GM19025 (cell line): ENCODE measurements around the gene PKD1.
"Not testable (repeated sequence)": the region's sequence is repeated elsewhere in the genome, so short reads cannot be mapped to it uniquely, and the experiment has no call there.

Experiments used
- ATAC-seq: cut with Tn5 transposase; IDR thresholded peaks from one replicate; pipeline ENCODE4 v1.9.1; 2021; ENCODE audit warnings: mild to moderate bottlenecking, low read depth, moderate library complexity; ENCODE audit not compliant: unreplicated experiment

Gene PKD1

DNA sequence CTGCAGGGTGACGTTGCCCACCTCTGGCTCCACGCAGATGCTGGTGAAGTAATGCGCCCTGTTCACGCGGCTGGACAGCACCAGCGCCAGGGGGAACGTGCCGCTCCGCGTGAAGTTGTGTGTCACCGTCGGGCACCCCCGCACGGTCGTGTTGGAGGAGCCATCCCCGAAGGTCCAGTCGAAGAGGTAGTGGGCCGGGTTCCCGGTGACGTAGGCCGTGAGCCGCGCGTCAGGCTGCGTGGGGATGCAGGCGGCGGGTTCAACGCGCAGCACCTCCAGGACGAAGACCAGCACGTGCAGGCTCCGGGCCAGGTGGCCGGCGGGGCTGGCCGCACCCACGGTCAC lies 24.7 kb downstream of the PKD1 start:
- ATAC-seq: not testable (repeated sequence)

DNA sequence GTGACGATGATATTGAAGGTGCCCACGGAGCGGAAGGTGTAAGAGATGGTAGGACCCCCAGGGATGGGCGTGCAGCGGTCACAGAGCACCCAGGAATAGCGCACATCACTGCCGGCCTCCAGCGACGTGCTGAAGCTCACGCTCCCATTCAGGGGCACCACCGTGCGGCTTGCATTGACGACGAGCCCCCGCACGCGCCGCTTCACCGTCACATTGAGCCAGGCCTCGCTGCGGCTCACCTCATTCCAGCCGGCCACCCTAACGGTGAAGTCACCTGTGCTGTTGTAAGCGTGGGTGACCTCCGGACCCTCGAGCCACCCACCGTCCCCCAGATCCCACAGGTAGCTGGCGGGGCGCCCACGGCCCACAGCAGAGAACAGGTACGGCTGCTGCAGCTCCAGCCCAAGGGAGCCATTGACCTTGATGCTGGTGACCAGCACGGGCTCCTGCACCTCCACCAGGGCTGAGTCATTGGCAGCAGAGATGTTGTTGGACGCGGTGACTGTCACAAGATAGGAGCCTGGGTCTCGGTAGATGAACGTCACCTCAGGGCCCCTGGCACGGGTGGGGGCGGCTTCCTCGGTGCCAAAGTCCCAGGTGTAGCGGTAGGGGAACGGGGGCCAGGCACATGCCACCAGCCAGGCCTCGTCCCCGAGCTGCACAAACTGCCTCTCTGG lies 25.2 kb downstream of the PKD1 start:
- not testable (repeated sequence) for ATAC-seq

DNA sequence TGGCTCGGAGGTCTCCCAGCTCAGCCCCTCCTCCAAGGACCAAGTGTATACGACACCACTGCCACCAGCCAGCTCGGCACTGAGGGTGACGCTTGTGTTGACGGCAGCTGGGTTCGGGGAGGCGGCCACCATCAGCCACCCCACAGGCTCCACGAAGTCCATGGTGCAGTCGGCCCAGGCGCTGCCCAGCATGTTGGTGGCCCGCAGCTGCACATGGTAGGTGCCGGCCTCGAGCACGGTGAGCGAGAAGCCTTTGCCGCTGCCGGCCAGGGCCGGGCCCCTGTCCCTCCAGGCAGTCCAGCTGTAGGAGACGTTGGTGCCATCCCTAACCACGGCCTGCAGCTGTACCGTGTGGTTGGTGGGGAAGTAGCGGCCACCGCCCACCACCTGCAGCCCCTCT lies 25.8 kb downstream of the PKD1 start:
- not testable (repeated sequence) for ATAC-seq

DNA sequence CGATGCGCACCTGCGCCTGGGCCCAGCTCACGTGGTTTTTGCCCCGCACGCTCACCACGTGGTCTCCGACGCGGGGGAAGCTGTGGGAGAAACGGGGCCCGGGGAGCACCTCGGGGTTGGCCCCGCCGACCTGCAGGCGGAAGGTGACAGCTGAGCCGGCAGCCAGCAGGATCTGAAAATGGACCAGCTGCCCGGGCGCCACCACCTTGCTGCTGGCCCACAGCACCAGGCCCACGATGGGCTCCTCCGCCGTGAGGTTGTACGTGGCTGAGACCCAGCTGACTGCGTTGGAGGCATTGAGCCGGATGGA lies 26.5 kb downstream of the PKD1 start:
- not testable (repeated sequence) for ATAC-seq

DNA sequence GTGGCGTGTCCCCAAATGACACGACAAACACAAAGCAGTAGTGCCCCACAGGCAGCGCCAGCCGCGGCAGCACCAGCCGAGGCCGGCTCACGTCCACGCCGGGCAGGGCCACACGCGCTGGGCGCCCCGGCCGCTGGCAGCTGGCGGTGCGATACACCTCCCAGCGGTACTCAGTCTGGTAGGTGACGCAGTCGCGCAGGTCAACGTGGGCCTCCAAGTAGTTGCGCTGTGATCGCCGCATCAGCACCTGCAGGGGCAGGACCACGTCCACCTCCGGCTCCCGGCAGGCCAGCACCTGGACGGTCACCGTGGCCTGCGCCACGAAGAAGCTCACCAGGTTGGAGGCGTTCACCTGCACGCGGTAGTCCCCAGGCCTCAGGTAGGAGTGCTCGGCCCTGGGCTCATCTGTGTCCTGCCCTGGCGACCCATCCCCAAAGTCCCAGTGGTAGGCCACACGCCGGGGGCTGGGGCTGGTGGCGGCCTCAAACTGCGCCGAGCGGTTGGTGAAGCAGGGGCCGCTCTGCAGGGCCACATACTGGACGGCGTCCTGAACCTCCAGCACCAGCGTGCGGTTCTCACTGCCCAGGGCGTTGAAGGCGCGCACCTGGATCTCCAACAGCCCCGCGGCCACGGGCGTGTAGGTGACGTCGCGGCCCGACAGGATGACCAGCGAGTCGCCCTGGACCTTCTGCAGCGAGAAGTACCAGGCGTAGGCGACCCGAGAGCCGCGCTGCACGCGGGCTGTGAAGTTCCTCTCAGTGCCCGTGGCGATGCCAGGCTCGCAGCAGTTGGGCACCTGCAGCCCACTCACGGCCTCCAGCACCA lies 27.0 kb downstream of the PKD1 start:
- not testable (repeated sequence) for ATAC-seq

DNA sequence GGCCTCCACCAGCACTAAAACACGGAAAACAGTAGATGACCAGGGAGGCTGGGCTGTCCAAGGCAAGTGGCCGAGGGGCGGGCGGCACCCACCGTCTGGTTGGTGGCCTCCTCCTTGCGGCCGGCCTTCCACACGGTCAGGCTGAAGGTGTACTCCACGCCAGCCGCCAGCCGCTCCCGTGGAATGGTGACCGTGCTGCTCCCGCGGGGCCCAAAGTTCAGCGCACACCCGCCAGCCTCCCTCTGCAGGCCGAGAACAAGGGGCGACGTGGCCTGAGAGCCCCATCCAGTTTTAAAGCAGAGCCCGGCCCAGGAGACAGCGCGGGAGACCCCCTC lies 27.9 kb downstream of the PKD1 start:
- not testable (repeated sequence) for ATAC-seq

DNA sequence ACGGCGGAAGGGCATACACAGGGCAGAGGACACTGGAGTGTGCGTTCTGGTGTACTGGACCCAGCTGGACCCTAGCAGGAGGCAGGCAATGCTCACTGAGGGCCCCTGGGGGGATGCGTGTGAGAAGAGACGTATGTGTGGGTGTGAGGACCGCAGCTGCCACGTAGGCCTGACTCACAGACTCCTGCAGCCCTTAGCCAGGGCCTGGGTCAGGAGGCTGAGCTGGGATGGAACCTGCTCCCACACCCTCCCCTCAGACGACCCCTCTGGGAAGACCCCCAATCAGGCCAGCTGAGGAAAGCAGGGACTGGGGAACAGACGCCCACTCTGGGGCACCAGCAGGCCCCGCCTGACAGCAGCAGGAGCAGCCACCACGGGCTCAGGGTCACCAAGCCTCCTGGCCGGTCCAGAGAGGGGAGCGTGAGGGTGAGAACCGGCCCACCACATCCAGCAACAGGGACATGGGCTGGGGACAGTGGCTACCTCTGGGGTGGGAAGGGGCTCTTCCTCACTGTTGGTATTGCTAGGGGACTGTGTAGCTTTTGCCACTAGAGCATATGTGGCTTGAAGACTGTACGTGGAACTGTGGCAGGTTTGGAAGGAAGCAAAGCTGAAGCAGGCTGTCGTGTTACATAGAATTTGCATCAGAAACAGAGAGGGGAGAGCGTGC lies 28.4 kb downstream of the PKD1 start:
- not testable (repeated sequence) for ATAC-seq

DNA sequence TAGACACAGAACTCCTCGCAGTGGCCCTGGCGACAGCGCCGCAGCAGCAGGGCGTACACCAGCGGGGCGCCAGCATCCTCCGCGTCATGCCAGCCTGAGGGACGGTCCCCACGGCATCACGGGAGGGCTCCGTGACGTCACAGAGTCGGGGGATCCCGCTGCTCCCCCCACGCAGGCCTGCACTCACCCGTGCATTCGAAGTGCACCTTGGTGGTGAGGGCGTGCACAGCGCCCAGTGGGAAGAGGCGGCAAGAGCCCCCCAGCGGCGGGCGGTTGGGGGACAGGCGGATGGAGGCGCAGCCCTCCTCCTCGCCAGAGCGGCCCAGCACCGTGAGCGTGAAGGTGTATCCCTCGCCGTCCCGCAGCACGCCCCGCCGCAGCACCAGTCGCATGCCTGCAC lies 29.5 kb downstream of the PKD1 start:
- not testable (repeated sequence) for ATAC-seq

DNA sequence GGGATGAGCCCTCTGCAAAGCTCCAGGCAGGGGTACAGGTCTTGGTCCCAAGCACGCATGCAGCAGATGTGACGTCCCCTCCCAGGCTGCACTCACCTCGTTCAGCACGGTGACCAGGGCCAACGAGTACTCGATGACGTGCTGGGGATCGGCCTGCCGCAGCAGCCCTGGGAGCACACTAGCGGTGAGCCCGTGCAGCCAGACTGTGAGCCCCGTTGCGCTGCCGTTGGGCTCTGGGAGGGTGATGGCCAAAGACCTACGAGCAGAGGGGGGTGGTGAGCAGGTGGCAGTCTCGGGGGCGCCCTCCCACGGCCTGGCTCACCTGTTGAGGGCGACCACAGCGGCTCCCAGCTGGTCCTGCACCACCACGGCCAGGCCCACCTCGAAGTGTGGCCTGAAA lies 29.9 kb downstream of the PKD1 start:
- not testable (repeated sequence) for ATAC-seq

DNA sequence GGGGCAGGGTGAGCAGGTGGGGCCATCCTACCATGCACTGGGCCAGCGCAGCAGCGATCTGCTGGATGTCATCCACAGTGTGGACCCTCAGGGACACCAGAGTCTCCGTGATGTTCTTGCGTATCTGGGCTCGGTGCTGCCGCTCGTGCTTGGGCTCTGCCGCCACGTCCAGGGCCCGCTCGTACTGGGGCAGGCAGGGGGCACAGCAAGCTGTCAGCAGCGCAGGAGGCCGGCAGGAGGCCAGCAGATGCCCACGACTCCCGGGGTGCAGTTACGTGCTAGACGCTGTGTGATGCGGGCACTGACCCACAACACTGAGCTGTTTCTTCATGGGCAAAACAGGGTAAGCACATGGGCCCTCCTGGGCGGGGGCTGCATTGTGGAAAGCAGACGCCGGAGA lies 30.4 kb downstream of the PKD1 start:
- not testable (repeated sequence) for ATAC-seq

DNA sequence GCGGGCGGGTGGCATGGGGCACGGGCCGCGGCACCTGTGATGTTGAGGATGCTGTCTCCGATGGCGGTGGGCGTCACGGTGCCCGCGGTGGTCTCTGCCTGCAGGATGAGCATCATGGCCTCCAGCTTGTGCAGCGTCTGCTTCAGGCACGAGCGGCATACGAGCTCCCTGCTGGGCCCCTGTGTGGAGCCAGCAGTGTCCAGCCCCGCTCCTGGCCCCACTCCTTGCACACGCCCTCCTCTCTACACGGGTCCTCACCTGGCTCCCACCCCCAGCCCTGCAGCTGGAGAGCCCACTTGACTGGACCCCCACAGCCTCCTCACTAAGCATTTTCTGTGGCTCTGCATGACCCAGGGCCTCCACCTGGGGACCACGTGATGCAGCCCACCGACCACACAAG lies 31.2 kb downstream of the PKD1 start:
- not testable (repeated sequence) for ATAC-seq

DNA sequence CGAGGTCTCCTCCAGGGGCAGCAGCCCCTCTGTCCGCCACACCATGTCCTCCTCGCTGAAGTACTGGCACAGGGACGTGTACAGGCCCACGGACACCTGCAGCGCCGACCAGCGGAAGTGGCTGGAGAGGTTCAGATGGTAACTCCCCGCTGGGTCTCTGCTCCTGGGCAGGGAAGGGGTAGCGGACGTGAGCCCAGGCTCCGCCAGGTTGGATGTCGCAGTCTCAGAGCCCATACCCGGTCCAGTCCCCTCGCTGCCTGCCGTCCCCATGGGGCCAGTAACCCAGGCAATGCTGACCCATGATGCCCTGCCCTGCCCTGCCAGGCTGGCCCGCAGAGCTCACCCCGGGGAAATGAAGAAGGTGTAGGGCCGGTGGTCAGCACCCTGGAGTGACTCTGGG lies 33.2 kb downstream of the PKD1 start:
- ATAC-seq: no peak

DNA sequence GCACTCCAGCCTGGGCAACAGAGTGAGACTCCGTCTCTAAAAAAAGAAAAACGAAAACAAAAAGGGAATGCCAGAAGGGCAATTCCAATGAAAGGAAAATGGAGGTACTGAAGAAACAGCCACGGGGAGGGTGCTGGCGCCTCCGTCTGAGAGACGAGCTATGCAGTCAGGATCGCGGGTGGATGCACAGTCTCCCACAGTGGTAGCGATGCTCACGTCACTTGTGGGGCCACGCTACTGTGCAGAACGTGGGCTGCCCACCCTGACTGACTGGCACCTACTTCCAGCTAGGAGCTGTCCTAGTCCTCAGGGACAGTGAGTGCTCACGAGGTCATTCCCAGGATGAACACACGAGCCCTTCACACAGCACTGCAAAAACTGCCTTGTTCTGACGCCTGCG lies 34.1 kb downstream of the PKD1 start:
- ATAC-seq: not testable (repeated sequence)

DNA sequence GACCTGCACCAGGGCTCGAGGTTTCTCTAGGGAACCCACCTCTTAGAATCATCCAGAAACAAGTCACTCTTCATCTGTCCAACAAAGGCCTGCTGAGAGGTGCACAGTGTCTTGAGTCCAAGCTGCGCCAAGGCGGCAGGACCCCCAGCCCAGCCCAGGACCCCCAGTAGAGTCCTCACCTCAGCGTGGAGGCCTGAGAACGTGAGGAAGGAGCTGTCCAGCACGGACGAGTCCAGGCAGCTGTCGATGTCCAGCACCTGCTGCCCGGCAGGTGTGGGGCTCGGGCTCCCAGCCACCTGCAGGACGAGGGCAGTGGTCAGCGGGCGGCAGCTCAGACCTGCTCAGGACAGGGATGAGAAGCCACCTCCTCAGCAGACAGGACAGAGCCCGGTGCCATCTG lies 38.0 kb downstream of the PKD1 start:
- not testable (repeated sequence) for ATAC-seq

DNA sequence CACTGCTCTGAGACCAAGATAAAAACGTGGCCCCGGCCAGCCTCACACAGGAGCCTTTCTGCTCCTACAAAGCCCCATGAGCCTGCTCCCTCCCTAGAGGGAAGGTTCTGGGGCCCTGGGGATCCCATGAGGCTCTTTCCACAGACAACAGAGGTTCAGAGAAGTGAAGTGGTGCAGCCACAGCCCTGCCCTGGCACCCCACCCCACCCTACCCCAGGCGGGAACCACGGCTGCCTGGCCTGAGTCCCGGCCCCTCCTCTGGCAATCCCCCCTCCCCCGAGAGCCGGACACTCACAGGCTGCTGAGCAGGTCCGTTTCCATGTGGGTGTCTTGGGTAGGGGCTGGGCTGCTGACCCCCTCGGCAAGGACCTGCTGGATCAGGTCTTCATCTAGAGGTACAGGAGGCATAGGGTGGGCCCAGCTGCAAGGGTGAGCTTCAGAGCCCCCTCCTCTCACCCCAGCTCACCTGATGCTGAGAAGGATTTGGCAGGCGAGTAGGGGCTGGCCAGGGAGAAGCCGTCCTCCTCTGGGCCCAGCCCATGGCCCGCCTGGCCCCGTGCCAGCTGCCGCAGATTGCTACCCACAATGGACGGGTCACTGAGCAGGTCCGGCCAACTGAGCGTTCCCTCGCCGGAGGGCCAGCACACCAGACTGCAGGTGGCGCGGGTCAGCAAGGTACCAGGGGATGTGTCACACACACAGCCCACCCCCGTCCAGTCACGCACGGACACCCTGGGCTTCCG lies 38.7 kb downstream of the PKD1 start:
- no peak for ATAC-seq

DNA sequence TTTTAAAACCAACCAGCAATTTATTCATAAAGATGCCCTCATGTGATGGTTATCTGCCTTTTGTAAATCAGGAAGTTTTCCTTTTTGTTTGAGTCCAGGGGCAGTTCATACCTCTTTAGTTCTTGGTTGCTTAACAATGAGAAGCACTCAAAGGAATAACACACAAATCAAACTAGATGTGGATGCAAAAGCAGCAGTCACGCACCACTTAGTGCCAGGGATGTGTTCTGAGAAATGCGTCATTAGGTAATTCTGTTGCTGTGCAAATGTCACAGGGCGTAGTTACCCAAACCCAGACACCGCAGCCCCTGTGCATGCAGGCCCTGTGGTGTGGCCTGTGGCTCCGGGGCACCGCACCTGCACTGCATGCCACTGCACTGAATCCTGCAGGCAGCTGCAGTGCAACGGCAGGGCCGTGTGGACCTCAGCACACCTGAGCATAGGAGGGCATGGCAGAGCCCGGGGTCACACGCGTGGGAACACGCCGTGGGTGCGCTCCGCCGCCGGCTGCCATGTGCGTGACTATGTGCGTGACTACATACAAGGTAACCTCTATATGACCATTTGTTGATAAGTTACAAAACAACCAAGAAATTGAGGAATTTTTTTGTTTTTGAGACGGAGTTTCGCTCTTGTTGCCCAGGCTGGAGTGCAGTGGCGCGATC lies 39.6 kb downstream of the PKD1 start:
- no peak for ATAC-seq

DNA sequence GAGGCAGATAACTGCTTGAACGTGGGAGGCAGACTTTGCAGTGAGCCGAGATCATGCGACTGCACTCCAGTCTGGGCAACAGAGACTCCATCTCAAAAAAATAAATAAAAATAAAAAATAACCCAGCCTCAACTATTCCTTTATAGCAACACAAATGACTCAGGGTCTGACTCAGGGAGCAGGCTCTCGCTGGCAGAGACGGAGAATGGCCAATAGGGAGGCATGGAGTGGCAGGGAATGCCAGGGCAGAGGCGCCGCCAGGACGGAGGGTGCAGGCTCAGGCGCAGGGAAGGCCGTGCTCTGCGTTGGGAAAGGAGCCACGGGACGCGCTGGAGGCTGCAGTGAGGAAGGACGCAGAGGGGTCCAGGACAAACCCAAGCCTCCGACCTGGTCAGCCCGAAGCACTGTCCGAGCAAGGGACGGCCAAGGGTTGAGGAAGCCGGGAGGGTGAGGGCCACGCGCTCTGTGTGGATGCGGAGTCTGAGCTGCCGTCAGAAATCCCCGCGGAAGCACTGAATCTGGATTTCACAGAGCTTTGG lies 40.3 kb downstream of the PKD1 start:
- no peak for ATAC-seq

DNA sequence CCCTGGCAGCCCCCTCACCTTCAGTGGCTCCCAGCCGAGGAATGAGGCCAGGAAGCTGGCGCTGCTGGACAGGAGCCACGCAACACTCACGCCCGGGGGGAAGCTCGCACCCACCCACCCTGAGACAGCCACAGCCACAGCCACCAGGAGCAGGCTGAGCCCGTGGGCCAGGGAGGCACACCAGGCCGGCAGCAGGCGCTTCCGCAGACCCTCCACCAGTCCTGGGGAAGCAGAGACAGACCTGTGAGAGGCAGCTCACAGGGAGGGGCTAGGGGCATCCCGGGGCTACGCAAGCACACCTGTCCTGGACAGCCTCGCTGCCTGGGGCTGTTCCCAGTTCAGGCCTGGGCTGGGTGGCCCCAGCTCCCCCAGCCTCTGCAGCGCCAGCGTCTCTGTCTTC lies 41.9 kb downstream of the PKD1 start:
- ATAC-seq: no peak

DNA sequence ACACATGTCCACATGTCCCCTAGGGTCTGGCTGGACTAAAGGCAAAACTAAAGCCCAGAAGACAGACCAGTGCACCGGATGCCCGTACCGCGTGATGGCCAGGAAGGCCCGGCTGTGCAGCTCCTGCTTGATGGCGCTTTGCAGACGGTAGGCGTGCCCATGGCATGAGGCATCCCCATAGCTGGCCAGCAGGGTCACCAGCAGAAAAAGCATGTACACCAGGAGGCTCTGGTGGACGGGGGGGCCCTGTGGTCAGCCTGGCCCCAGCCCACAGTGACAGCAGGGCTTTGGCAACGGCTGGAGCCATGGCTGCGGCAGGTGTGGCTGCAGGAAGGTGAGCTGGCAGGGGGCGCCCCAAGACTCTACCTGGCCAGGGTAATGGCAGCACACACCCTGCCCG lies 42.8 kb downstream of the PKD1 start:
- ATAC-seq: no peak

DNA sequence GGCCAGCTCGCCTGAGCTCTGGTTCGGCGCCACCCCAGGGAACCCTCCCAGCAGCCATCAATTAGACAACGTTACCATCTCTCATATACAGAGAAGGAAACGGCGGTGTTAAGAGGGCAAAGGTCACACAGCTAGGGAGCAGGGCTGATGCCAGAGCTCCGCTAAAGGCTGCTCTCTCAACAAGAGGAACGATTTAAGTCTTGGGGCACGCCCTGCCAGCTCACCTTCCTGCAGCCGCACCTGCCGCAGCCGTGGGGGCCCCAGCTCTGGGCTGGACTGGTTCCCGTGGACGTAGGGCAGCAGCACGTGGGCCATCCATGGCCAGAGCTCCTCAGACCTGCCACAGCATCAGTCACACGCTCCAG lies 43.5 kb downstream of the PKD1 start:
- ATAC-seq: no peak
